ENCODE data around the gene KIF16B. TPM values are rescaled to one million over a fixed set of nuclear protein-coding genes. Genes with fewer than 3 reads are reported as not detected.

Gene KIF16B
- total RNA-seq, 6 donors from 2014 or later, result 18.4 to 114 (median 26.3) TPM

DNA sequence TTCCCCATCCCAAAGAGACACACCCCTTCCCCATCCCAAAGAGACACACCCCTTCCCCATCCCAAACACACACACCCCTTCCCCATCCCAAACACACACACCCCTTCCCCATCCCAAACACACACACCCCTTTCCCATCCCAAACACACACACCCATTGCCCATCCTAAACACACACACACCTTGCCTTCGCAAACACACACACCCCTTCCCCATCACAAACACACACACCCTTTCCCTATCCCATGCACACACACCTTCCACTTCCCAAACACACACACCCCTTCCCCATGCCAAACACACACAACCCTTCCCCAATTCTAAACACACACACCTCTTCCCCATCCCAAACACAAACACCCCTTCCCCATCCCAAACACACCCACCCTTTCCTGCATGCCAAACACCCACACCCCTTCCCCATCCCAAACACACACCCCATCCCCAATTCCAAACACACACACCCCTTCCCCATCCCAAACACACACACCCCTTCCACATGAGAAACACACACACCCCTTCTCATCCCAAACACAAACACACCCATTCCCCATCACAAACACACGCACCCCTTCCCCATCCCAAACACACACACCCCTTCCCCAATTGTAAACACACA is 315.3 kb downstream of the KIF16B start:
- Histone ChIP-seq H3K27ac (no peak overlapping the region), H3K27me3 (no peaks in the 10 kb centered on the region), H3K4me3 (no peak overlapping the region), H3K36me3 (no peaks in the 10 kb centered on the region), H3K4me1 (peaks cover 0 to 10% (median 0%) of the 10 kb centered on the region in 4 donors), H3K9me3 (no peaks in the 10 kb centered on the region)
- TF ChIP-seq EP300 (IDR thresholded peaks at IDR 0.05) (no peak), POLR2AphosphoS5 (IDR thresholded peaks at IDR 0.05) (no peak), POLR2A (IDR thresholded peaks at IDR 0.05) (no peak)
- TF ChIP-seq, protein P1, sequence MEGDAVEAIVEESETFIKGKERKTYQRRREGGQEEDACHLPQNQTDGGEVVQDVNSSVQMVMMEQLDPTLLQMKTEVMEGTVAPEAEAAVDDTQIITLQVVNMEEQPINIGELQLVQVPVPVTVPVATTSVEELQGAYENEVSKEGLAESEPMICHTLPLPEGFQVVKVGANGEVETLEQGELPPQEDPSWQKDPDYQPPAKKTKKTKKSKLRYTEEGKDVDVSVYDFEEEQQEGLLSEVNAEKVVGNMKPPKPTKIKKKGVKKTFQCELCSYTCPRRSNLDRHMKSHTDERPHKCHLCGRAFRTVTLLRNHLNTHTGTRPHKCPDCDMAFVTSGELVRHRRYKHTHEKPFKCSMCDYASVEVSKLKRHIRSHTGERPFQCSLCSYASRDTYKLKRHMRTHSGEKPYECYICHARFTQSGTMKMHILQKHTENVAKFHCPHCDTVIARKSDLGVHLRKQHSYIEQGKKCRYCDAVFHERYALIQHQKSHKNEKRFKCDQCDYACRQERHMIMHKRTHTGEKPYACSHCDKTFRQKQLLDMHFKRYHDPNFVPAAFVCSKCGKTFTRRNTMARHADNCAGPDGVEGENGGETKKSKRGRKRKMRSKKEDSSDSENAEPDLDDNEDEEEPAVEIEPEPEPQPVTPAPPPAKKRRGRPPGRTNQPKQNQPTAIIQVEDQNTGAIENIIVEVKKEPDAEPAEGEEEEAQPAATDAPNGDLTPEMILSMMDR (IDR thresholded peaks at IDR 0.05), result no peak
- DNase-seq, result no peak
- WGBS, 2 donors, result 83 to 90% methylated on average over 2 of the region's 2 CpGs
- no peak for ATAC-seq (ENCODE audit: low FRiP score in 2 of 2)

GRCh38 chr20:16257021-16257420 is 316.2 kb downstream of the KIF16B start:
- H3K9me3 ChIP-seq, result no peaks in the 10 kb centered on the region
- WGBS, 2 donors, result 94 to 97% methylated on average over 7 of the region's 7 CpGs
- no peak for ATAC-seq (ENCODE audit: low FRiP score in 2 of 2)
- no peak for TF ChIP-seq EP300 (IDR thresholded peaks at IDR 0.05)
- no peak for TF ChIP-seq POLR2AphosphoS5 (IDR thresholded peaks at IDR 0.05)
- no peak for TF ChIP-seq POLR2A (IDR thresholded peaks at IDR 0.05)
- no peaks in the 10 kb centered on the region for H3K36me3 ChIP-seq
- no peaks in the 10 kb centered on the region for H3K27me3 ChIP-seq
- DNase-seq, result no peak
- no peak overlapping the region for H3K4me3 ChIP-seq
- H3K4me1 ChIP-seq, result peaks cover 0 to 5% (median 0%) of the 10 kb centered on the region in 4 donors
- no peak overlapping the region for H3K27ac ChIP-seq

GRCh38 chr20:16246870-16247269 is 326.4 kb downstream of the KIF16B start:
- Histone ChIP-seq H3K27me3 (no peaks in the 10 kb centered on the region), H3K4me1 (no peaks in the 10 kb centered on the region), H3K4me3 (no peak overlapping the region), H3K36me3 (no peaks in the 10 kb centered on the region), H3K9me3 (no peaks in the 10 kb centered on the region), H3K27ac (no peak overlapping the region)
- 88 to 90% methylated on average over 6 of the region's 6 CpGs for WGBS, 2 donors
- ATAC-seq (ENCODE audit: low FRiP score in 2 of 2), result no peak
- DNase-seq, result no peak
- TF ChIP-seq POLR2A (IDR thresholded peaks at IDR 0.05) (no peak), POLR2AphosphoS5 (IDR thresholded peaks at IDR 0.05) (no peak), EP300 (IDR thresholded peaks at IDR 0.05) (no peak)
- TF ChIP-seq, protein P1 (IDR thresholded peaks at IDR 0.05), result no peak

DNA sequence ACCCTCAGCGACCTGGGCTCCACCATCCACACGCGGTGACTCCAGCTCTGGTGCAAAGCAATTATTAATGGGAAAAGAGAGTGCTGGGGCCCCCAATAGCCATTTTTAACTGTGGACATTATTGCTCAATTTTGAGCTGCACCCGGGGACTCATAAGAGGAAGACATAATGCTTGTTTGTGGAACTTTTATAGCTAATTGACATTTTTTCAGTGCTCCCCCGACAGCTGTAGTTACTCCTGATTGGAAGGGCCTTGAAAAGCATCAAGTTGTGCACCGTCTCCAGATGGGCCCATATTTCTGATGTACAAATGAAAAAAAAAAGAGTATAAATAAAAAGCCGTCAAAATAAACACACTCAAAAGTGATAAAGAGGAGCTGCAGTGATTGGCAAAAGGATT is 327.0 kb downstream of the KIF16B start:
- no peaks in the 10 kb centered on the region for H3K27me3 ChIP-seq
- no peak overlapping the region for H3K27ac ChIP-seq
- H3K4me1 ChIP-seq, result no peaks in the 10 kb centered on the region
- no peaks in the 10 kb centered on the region for H3K36me3 ChIP-seq
- ATAC-seq (ENCODE audit: low FRiP score in 2 of 2), result no peak
- TF ChIP-seq POLR2AphosphoS5 (IDR thresholded peaks at IDR 0.05) (no peak), POLR2A (IDR thresholded peaks at IDR 0.05) (no peak), EP300 (IDR thresholded peaks at IDR 0.05) (no peak)
- TF ChIP-seq, protein P1 (IDR thresholded peaks at IDR 0.05), result no peak
- WGBS, 2 donors, result 84 to 87% methylated on average over 7 of the region's 7 CpGs
- DNase-seq, result no peak
- no peaks in the 10 kb centered on the region for H3K9me3 ChIP-seq
- H3K4me3 ChIP-seq, result no peak overlapping the region

- DNase-seq, result no peak
- H3K27me3 ChIP-seq, result no peaks in the 10 kb centered on the region
These were observed 327.4 kb downstream of the KIF16B start for GRCh38 chr20:16245879-16246278.

More at GRCh38 chr20:16245879-16246278, 327.4 kb downstream of the KIF16B start:
- TF ChIP-seq EP300 (IDR thresholded peaks at IDR 0.05) (no peak), POLR2AphosphoS5 (IDR thresholded peaks at IDR 0.05) (no peak), POLR2A (IDR thresholded peaks at IDR 0.05) (no peak)
- TF ChIP-seq, protein P1 (IDR thresholded peaks at IDR 0.05), result no peak
- H3K36me3 ChIP-seq, result no peaks in the 10 kb centered on the region
- no peak for ATAC-seq (ENCODE audit: low FRiP score in 2 of 2)
- H3K27ac ChIP-seq, result no peak overlapping the region
- no peak overlapping the region for H3K4me3 ChIP-seq
- H3K9me3 ChIP-seq, result no peaks in the 10 kb centered on the region
- H3K4me1 ChIP-seq, result no peaks in the 10 kb centered on the region
- WGBS, 2 donors, result 72 to 87% methylated on average over 9 of the region's 9 CpGs
